Measurements from ENCODE around the gene KCNK13.
"Not testable (repeated sequence)": the region's sequence is repeated elsewhere in the genome, so short reads cannot be mapped to it uniquely, and the experiment has no call there.

KCNK13 gene

DNA sequence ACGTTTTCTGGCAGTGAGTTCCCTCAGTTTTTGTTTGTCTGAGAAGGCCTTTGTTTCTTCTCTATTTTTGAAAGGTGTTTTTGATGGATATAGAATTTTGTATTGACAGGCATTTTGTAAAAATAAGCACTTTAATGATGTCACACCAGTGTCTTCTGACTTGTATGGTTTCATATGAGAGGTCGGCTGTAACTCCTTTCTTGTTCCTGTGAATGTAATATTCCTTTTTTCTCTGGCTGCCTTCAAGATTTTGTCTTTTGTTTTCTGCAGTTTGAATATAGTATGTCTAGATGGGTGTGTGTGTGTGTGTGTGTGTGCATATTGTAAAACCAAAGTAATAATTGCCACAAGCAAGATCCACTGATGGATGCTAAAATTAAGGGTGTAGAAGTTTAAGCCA is 126.8 kb downstream of the KCNK13 start:
- H3K4me2 ChIP-seq, result no peak overlapping the region
- no peaks in the 10 kb centered on the region for H3K27me3 ChIP-seq
- H3K4me3 ChIP-seq, result no peak overlapping the region
- H4K20me1 ChIP-seq, result peaks cover 0 to 4% (median 0%) of the 10 kb centered on the region in 11 experiments; a peak in 1 of 22 replicates
- H3K4me1 ChIP-seq, result no peaks in the 10 kb centered on the region
- H3K27ac ChIP-seq, result no peak overlapping the region
- H3K9me3 ChIP-seq (replicated peaks in 1 of 11), result peaks cover 0 to 15% (median 0%) of the 10 kb centered on the region in 11 experiments; a peak in 4 of 22 replicates
- no peak for TF ChIP-seq Cebpa-rat (IDR thresholded peaks at IDR 0.05)
- no peak overlapping the region for H3K9ac ChIP-seq
- peaks cover 0 to 57% (median 0%) of the 10 kb centered on the region in 11 experiments; a peak in 7 of 22 replicates for H3K36me3 ChIP-seq

DNA sequence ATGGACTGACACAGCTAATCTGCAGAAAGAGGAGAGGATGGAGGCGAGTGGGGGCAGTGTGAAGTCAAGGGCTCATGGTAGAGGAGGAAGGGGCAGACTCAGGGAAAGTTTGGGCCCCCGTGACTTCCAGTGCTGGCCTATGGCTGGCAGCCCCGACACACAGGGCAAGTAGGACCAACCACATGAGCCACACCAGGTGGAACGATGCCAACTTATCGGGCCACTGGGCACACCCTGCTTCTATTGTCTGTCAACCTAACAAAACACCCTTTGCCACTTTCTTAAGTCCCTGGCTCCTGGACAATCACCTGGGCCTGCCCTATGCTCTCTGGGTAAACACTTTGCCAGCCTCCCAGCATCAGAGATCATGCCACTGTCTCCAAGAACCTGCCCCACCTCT is 129.4 kb downstream of the KCNK13 start:
- H3K9ac ChIP-seq, result no peak overlapping the region
- no peak overlapping the region for H3K4me2 ChIP-seq
- H3K4me1 ChIP-seq, result peaks cover 0 to 4% (median 0%) of the 10 kb centered on the region in 10 experiments; a peak in 4 of 20 replicates
- no peak overlapping the region for H3K27ac ChIP-seq
- H3K4me3 ChIP-seq, result no peak overlapping the region
- H3K27me3 ChIP-seq, result no peaks in the 10 kb centered on the region
- no peak for TF ChIP-seq Cebpa-rat (IDR thresholded peaks at IDR 0.05)
- no peaks in the 10 kb centered on the region for H4K20me1 ChIP-seq
- peaks cover 0 to 31% (median 0%) of the 10 kb centered on the region in 11 experiments; a peak in 6 of 22 replicates for H3K36me3 ChIP-seq
- H3K9me3 ChIP-seq (replicated peaks in 1 of 11), result peaks cover 0 to 15% (median 0%) of the 10 kb centered on the region in 11 experiments; a peak in 3 of 22 replicates

DNA sequence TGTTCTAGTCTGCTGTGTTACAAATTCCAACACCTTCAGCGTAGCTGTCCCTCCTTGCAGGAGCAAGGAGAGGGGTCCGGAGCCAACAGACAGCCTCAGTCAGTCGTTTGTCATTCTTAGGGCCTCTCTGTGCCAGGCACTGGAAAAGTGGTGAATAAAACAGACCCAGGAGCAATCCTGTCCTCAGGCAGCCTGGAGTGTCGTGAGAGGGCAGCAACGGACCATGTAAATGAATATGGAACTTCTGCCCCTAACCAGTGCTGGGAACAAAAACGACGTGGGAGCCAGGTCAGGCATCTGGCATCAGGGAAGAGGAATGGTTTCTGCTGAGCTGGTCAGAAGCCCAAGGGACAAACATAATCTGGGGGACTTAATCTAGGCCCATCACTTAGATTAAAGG is 129.8 kb downstream of the KCNK13 start:
- H3K4me3 ChIP-seq, result no peak overlapping the region
- no peaks in the 10 kb centered on the region for H4K20me1 ChIP-seq
- H3K27ac ChIP-seq, result no peak overlapping the region
- no peak for TF ChIP-seq Cebpa-rat (IDR thresholded peaks at IDR 0.05)
- H3K36me3 ChIP-seq, result peaks cover 0 to 27% (median 0%) of the 10 kb centered on the region in 11 experiments; a peak in 6 of 22 replicates
- peaks cover 0 to 7% (median 0%) of the 10 kb centered on the region in 10 experiments; a peak in 4 of 20 replicates for H3K4me1 ChIP-seq
- H3K9ac ChIP-seq, result no peak overlapping the region
- no peaks in the 10 kb centered on the region for H3K27me3 ChIP-seq
- peaks cover 0 to 15% (median 0%) of the 10 kb centered on the region in 11 experiments; a peak in 3 of 22 replicates for H3K9me3 ChIP-seq (replicated peaks in 1 of 11)
- no peak overlapping the region for H3K4me2 ChIP-seq

DNA sequence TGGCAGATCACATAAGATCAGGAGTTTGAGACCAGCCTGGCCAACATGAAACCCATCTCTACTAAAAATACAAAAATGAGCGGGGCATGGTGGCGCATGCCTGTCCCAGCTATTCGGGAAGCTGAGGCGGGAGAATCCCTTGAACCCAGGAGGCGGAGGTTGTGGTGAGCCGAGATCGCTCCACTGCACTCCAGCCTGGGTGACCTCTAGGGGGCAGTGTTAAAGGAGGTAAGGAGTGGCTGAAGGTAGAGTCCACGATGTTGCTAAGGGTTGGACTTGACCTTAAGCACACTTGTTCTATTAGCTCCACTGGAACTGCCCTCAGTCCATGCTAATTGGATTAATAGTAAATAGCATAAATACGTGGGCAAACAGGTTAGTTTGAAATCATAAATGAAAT is 132.1 kb downstream of the KCNK13 start:
- no peak overlapping the region for H3K4me2 ChIP-seq
- H3K27me3 ChIP-seq, result no peaks in the 10 kb centered on the region
- peaks cover 0 to 7% (median 0%) of the 10 kb centered on the region in 10 experiments; a peak in 4 of 20 replicates for H3K4me1 ChIP-seq
- no peak overlapping the region for H3K9ac ChIP-seq
- TF ChIP-seq Cebpa-rat (IDR thresholded peaks at IDR 0.05), result no peak
- H3K4me3 ChIP-seq, result no peak overlapping the region
- no peaks in the 10 kb centered on the region for H4K20me1 ChIP-seq
- no peaks in the 10 kb centered on the region for H3K9me3 ChIP-seq (replicated peaks in 1 of 11)
- H3K27ac ChIP-seq, result no peak overlapping the region
- H3K36me3 ChIP-seq, result peaks cover 0 to 5% (median 0%) of the 10 kb centered on the region in 11 experiments; a peak in 4 of 22 replicates

DNA sequence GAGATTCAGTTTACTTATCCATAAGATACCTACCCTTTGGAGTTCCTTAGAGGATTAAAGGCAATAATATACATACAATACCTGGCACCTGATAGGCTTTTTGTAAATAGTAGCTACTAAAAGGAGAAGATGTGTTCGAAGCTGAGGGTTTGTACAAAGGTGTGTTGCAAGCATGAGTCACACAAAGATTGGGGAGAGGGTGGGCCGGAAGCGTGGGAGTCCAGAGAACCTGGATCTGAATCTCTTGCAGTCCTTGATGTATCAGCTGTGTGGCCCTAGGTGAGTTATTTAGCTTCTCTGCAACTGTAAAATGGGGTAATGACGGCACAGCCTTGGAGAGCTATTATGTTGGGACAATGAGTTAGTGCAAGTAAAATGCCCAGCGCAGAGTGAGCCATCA is 132.9 kb downstream of the KCNK13 start:
- H3K4me1 ChIP-seq, result peaks cover 0 to 7% (median 0%) of the 10 kb centered on the region in 10 experiments; a peak in 4 of 20 replicates
- H3K4me2 ChIP-seq, result no peak overlapping the region
- H4K20me1 ChIP-seq, result no peaks in the 10 kb centered on the region
- 0 out of 22 replicates have a peak, but pooled peaks cover 0 to under 1% (median 0%) of the 10 kb centered on the region in 11 experiments for H3K9me3 ChIP-seq (replicated peaks in 1 of 11)
- H3K4me3 ChIP-seq, result no peak overlapping the region
- no peak overlapping the region for H3K9ac ChIP-seq
- H3K36me3 ChIP-seq, result no peaks in the 10 kb centered on the region; a peak in 1 of 22 replicates
- H3K27me3 ChIP-seq, result no peaks in the 10 kb centered on the region
- no peak for TF ChIP-seq Cebpa-rat (IDR thresholded peaks at IDR 0.05)
- no peak overlapping the region for H3K27ac ChIP-seq

DNA sequence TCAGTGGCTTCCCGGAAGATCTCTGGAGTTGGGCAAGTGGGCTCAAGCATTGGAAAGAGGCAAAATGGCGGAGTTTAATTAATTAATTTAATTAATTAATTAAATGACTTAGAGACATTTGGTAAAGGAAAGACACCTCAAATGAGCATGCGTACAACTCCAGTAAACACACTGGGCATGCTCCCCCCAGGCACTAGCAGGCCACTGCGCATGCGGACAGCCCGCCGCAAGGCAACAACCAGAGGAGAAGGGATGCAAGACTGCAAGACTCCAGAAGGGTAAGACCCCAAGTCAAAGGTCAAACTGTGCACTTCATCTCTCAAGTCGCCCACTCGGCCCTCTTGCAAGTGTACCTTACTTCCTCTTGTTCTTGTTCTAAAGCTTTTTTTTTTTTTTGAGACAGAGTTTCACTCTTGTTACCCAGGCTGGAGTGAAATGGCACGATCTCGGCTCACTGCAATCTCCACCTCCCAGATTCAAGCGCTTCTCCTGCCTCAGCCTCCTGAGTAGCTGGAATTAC is 136.8 kb downstream of the KCNK13 start:
- no peaks in the 10 kb centered on the region for H3K27me3 ChIP-seq
- no peak for TF ChIP-seq Cebpa-rat (IDR thresholded peaks at IDR 0.05)
- H3K9me3 ChIP-seq (replicated peaks in 1 of 11), result peaks cover 0 to 13% (median 6%) of the 10 kb centered on the region in 11 experiments; a peak in 18 of 22 replicates
- H3K4me1 ChIP-seq, result peaks cover 0 to 7% (median 0%) of the 10 kb centered on the region in 10 experiments; a peak in 4 of 20 replicates
- no peak overlapping the region for H3K4me2 ChIP-seq
- no peaks in the 10 kb centered on the region for H3K36me3 ChIP-seq
- H4K20me1 ChIP-seq, result no peaks in the 10 kb centered on the region
- no peak overlapping the region for H3K4me3 ChIP-seq
- H3K27ac ChIP-seq, result no peak overlapping the region
- H3K9ac ChIP-seq, result no peak overlapping the region

DNA sequence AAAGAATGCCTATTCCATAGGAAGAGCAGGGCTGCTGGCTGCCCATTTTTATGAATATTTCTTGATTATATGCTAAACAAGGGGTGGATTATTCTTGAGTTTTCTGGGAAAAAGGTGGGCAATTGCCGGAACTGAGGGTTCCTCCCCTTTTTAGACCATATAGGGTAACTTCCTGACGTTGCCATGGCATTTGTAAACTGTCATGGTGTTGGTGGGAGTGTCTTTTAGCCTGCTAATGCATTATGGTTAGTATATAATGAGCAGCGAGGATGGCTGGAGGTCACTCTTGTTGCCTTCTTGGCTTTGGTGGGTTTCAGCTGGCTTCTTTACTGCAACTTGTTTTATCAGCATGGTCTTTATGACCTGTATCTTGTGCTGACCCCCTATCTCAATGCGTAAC is 138.8 kb downstream of the KCNK13 start:
- H4K20me1 ChIP-seq, H3K36me3 ChIP-seq, H3K4me3 ChIP-seq, H3K27me3 ChIP-seq, H3K4me1 ChIP-seq, H3K4me2 ChIP-seq, H3K27ac ChIP-seq, H3K9ac ChIP-seq: not testable (repeated sequence)
- H3K9me3 ChIP-seq (replicated peaks in 1 of 11), result peaks cover 0 to 17% (median 10%) of the 10 kb centered on the region in 11 experiments; a peak in 18 of 22 replicates

DNA sequence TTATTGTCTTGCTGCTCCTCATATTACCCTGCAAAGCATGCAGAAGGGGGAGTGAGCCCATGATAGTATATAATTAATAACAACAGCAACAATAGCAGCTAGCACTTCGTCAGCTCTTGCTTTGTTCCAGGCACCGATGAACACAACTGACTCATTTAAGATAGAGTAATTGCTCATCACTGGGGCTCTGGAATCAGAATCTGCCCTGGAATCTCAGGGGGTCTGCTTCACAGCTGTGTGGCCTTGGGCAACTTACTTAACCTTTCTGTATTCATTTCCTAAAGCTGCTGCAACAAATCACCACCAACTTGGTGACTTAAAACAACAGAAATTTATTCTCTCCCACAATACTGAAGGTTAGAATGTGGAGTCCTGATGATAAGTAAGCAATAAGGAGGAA is 139.6 kb downstream of the KCNK13 start:
- no peak for TF ChIP-seq Cebpa-rat (IDR thresholded peaks at IDR 0.05)
- Histone ChIP-seq H3K4me3 (no peak overlapping the region), H3K27ac (no peak overlapping the region), H3K27me3 (no peaks in the 10 kb centered on the region), H3K36me3 (no peaks in the 10 kb centered on the region), H3K9me3 (replicated peaks in 1 of 11) (peaks cover 0 to 17% (median 10%) of the 10 kb centered on the region in 11 experiments; a peak in 18 of 22 replicates), H3K4me1 (peaks cover 0 to 7% (median 0%) of the 10 kb centered on the region in 10 experiments; a peak in 5 of 20 replicates), H3K4me2 (no peak overlapping the region), H3K9ac (no peak overlapping the region), H4K20me1 (no peaks in the 10 kb centered on the region)

DNA sequence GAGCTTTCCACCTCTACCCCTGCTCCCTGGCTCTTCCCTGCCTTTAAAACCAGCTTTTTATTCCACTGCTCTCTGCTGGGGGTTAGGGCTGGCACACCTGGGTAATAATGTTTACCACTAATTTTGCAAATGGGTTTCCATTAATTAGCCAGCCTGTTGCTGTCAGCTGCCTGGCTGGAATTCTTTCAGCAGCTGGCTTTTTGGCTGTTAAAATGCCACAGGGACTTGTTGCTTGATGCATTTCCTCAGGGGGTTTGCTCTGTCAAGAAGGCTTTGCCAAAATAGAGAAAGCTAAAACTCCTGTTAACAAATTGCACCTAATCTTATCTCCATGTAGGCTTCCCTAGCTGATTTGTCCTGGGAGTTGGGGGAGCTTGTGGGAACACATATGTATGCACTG is 142.7 kb downstream of the KCNK13 start:
- no peaks in the 10 kb centered on the region for H3K27me3 ChIP-seq
- no peak overlapping the region for H3K4me3 ChIP-seq
- no peak overlapping the region for H3K9ac ChIP-seq
- H3K9me3 ChIP-seq (replicated peaks in 1 of 11), result peaks cover 0 to 17% (median 10%) of the 10 kb centered on the region in 11 experiments; a peak in 18 of 22 replicates
- peaks cover 0 to 7% (median 0%) of the 10 kb centered on the region in 10 experiments; a peak in 2 of 20 replicates for H3K4me1 ChIP-seq
- no peak for TF ChIP-seq Cebpa-rat (IDR thresholded peaks at IDR 0.05)
- no peaks in the 10 kb centered on the region for H4K20me1 ChIP-seq
- 0 out of 22 replicates have a peak overlapping the region, but pooled peaks of 1 of the 11 experiments have one; percentile 6 for H3K4me2 ChIP-seq
- H3K36me3 ChIP-seq, result no peaks in the 10 kb centered on the region
- H3K27ac ChIP-seq, result no peak overlapping the region
